Immature natural killer cell (primary cell): ENCODE measurements around the gene ITPR2. TPM values are rescaled to one million over a fixed set of nuclear protein-coding genes. Genes with fewer than 3 reads are reported as not detected.
"Not testable (repeated sequence)": the region's sequence is repeated elsewhere in the genome, so short reads cannot be mapped to it uniquely, and the experiment has no call there.

Source experiments
- DNase-seq, 3 donors: peaks; one replicate each; pipeline ENCODE4 v3.0.0; 2022; ENCODE audit warnings: mixed read lengths in 1 of 3
- H3K27ac Mint-ChIP-seq, 6 donors: one replicate each; pipeline ENCODE4 v1.8.0; 2020; ENCODE audit warnings: mixed read lengths in 6 of 6, mild to moderate bottlenecking in 5 of 6, inconsistent platforms in 4 of 6, moderate library complexity in 3 of 6
- H3K27me3 Mint-ChIP-seq, 3 donors: one replicate each; pipeline ENCODE4 v1.8.0; 2020 to 2021; ENCODE audit warnings: low read depth in 3 of 3, mild to moderate bottlenecking in 3 of 3, mixed read lengths in 3 of 3, moderate library complexity in 3 of 3, inconsistent platforms in 1 of 3
- H3K36me3 Mint-ChIP-seq, 3 donors: one replicate each; pipeline ENCODE4 v1.8.0; 2020; ENCODE audit warnings: mixed read lengths in 3 of 3, inconsistent platforms in 2 of 3, mild to moderate bottlenecking in 2 of 3
- H3K4me1 Mint-ChIP-seq, 2 donors: one replicate each; pipeline ENCODE4 v1.8.0; 2020; ENCODE audit warnings: inconsistent platforms in 2 of 2, mild to moderate bottlenecking in 2 of 2, mixed read lengths in 2 of 2, moderate library complexity in 1 of 2
- H3K4me3 Mint-ChIP-seq, 5 donors: one replicate each; pipeline ENCODE4 v1.8.0; 2020; ENCODE audit warnings: mild to moderate bottlenecking in 5 of 5, mixed read lengths in 5 of 5, inconsistent platforms in 3 of 5, moderate library complexity in 3 of 5
- H3K9me3 Mint-ChIP-seq, 6 donors: one replicate each; pipeline ENCODE4 v1.8.0; 2020; ENCODE audit warnings: mild to moderate bottlenecking in 6 of 6, mixed read lengths in 6 of 6, inconsistent platforms in 4 of 6, moderate library complexity in 3 of 6
- polyA plus RNA-seq, 3 donors: library from polyadenylated mRNA; unstranded; fragments of 300-500 nt; fragmentation: Illumina TruSeq; gene quantifications; one replicate each; pipeline ENCODE4 v1.2.3, GENCODE V29; 2021

Gene ITPR2
- polyA plus RNA-seq, 3 donors from 2014 or later, result 7.2 to 23.4 (median 7.4) TPM

GRCh38 chr12:26339976-26340375, 493.0 kb downstream of the ITPR2 start:
- no peaks in the 10 kb centered on the region for H3K9me3 Mint-ChIP-seq
- DNase-seq, result no peak
- H3K36me3 Mint-ChIP-seq, result peaks cover 42 to 60% (median 43%) of the 10 kb centered on the region in 3 donors
- H3K4me1 Mint-ChIP-seq, result peaks cover 2 to 13% of the 10 kb centered on the region in 2 donors
- no peak overlapping the region for H3K4me3 Mint-ChIP-seq
- peaks cover 0 to 2% (median 0%) of the 10 kb centered on the region in 3 donors for H3K27me3 Mint-ChIP-seq
- H3K27ac Mint-ChIP-seq, result no peak overlapping the region

DNA sequence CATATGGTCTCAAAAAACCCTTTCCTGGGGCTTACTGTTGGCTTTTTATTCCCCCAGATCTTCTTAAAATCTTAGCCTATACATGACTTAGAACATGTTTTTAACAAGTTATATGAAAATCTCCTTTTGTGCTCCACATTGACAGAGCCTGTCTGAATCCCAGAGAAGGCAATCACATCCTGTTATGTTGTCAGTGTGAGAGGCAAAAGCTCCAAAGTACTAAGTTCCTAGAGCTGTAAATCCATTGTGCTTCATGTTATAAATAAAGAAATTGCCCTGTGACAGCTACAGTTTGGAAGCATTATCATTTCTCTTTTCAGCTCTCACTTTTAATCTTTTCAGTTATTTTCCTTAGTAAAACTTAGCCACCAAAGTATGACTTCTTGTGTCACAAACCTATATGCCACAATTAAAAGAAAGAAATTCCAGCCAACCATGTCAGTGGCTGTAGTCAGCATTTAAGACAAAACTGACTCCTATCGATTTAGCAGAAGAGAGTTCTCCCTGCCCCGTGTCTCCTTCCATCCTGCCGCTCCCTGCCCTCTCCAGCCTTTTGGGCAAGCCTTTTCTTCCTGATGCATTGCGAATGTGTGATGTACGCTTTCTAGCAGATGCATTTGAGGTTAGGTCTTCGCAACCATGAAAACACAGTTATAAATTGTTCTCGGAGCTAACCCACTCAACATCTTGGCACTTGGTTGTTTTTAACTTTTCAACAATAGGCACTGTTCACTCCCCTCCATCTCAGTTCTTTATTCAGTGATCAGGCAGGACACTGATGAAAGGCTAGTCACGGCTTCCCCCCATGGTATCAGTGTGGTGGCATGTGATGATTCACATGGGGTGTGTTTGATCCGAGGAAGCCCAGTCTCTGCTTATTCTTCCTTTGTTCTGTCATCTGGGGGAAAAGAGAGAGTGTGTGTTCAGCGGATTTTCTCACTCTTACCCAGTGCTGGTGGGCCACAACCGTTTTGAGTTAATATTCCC, 494.1 kb downstream of the ITPR2 start:
- Mint-ChIP-seq H3K27me3 (peaks cover 0 to 2% (median 0%) of the 10 kb centered on the region in 3 donors), H3K4me1 (peaks cover 2 to 13% of the 10 kb centered on the region in 2 donors), H3K9me3 (peaks cover 0 to 2% (median 0%) of the 10 kb centered on the region in 6 donors), H3K36me3 (peaks cover 43 to 66% (median 52%) of the 10 kb centered on the region in 3 donors), H3K4me3 (no peak overlapping the region), H3K27ac (no peak overlapping the region)
- no peak for DNase-seq

DNA sequence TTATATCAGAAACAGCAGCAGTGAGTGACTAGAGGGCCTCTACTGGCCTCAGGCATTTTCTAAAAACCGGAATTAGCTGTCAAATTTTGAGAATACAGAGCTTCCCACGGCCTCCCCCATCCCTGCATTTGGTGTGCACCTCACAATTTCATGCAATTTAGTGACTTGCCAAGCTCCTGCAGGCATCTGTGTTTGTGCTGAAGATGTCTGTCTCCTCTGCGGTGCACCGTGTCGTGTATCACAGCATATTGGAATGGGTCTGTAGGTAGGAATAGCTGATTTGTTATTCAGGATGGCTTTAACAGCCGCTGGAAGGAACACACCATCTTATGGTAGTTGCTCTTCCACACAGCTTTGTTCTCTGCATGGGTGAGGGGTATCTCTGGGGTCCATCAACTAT, 497.3 kb downstream of the ITPR2 start:
- peaks cover 41 to 59% (median 51%) of the 10 kb centered on the region in 3 donors for H3K36me3 Mint-ChIP-seq
- H3K27ac Mint-ChIP-seq, result no peak overlapping the region
- peaks cover 0 to under 1% (median 0%) of the 10 kb centered on the region in 3 donors for H3K27me3 Mint-ChIP-seq
- peaks cover 2 to 13% (median 4%) of the 10 kb centered on the region in 6 donors for H3K9me3 Mint-ChIP-seq
- H3K4me1 Mint-ChIP-seq, result peaks cover 0 to 5% of the 10 kb centered on the region in 2 donors
- no peak for DNase-seq
- H3K4me3 Mint-ChIP-seq, result no peak overlapping the region

DNA sequence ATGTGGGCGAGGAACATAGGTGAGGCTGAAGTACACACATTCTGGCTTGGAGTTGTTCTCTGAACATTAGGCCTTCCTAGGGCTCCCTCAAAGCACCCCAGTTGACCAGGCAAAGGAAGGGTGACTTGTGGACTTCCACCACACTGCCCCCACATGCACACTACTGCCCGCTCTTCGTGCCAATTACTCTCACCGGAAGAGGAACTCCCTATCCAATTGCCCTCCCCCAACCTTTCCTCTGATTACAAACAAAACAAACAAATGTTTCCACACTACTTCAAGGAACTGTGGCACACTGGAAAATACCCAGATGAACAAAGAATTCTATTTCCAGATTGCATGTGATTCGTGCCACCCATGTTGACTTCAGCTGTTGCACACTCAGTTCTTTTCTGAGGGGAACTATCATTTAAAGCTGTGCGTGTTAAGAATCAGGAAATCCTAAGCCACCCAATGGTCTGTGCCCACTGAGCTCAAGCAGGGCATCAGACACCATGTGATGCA, 498.3 kb downstream of the ITPR2 start:
- H3K4me1 Mint-ChIP-seq, result no peaks in the 10 kb centered on the region
- peaks cover 0 to 2% (median 0%) of the 10 kb centered on the region in 3 donors for H3K27me3 Mint-ChIP-seq
- H3K9me3 Mint-ChIP-seq, result peaks cover 2 to 13% (median 4%) of the 10 kb centered on the region in 6 donors
- H3K4me3 Mint-ChIP-seq, result no peak overlapping the region
- no peak for DNase-seq
- peaks cover 36 to 50% (median 45%) of the 10 kb centered on the region in 3 donors for H3K36me3 Mint-ChIP-seq
- no peak overlapping the region for H3K27ac Mint-ChIP-seq

- H3K4me3 Mint-ChIP-seq, result no peak overlapping the region
- H3K27me3 Mint-ChIP-seq, result peaks cover 2 to 4% (median 4%) of the 10 kb centered on the region in 3 donors
- H3K9me3 Mint-ChIP-seq, result peaks cover 2 to 13% (median 6%) of the 10 kb centered on the region in 6 donors
- no peak overlapping the region for H3K27ac Mint-ChIP-seq
- no peaks in the 10 kb centered on the region for H3K4me1 Mint-ChIP-seq
- peaks cover 13 to 23% (median 22%) of the 10 kb centered on the region in 3 donors for H3K36me3 Mint-ChIP-seq
- no peak for DNase-seq
Measured at GRCh38 chr12:26331960-26332359, 501.0 kb downstream of the ITPR2 start.

DNA sequence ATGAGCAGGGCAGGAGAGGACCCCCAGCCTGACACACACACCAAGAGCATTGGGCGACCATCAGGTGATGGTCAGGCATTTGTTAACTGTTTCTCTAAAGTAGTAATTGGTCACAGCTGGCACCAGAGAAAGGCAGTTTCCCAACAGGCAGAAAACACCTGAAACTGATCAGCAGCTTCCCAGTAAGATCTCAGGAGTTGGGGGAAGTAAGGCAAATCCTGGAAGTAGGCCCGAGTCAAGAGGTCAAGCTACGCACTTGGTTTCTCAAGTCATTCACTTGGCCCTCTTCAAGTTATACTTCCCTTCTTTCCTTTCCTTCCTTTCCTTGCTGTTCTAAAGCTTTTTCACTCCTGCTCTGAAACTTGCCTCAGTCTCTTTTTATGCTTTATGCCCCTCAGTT, 501.9 kb downstream of the ITPR2 start:
- peaks cover 2 to 13% (median 6%) of the 10 kb centered on the region in 6 donors for H3K9me3 Mint-ChIP-seq
- no peak overlapping the region for H3K4me3 Mint-ChIP-seq
- H3K4me1 Mint-ChIP-seq, result no peaks in the 10 kb centered on the region
- no peak overlapping the region for H3K27ac Mint-ChIP-seq
- no peak for DNase-seq
- peaks cover 13 to 18% (median 17%) of the 10 kb centered on the region in 3 donors for H3K36me3 Mint-ChIP-seq
- H3K27me3 Mint-ChIP-seq, result peaks cover 2 to 6% (median 4%) of the 10 kb centered on the region in 3 donors

GRCh38 chr12:26327975-26328644, 504.9 kb downstream of the ITPR2 start:
- no peak overlapping the region for H3K27ac Mint-ChIP-seq
- no peaks in the 10 kb centered on the region for H3K4me1 Mint-ChIP-seq
- no peak overlapping the region for H3K4me3 Mint-ChIP-seq
- peaks cover 0 to 4% (median 0%) of the 10 kb centered on the region in 3 donors for H3K36me3 Mint-ChIP-seq
- peaks cover 2 to 6% (median 4%) of the 10 kb centered on the region in 3 donors for H3K27me3 Mint-ChIP-seq
- DNase-seq, result no peak
- H3K9me3 Mint-ChIP-seq, result peaks cover 0 to 10% (median 5%) of the 10 kb centered on the region in 6 donors

- DNase-seq, result no peak
- Mint-ChIP-seq H3K27ac (no peak overlapping the region), H3K4me1 (no peaks in the 10 kb centered on the region), H3K4me3 (no peak overlapping the region), H3K27me3 (peaks cover 0 to 10% (median 8%) of the 10 kb centered on the region in 3 donors), H3K36me3 (peaks cover 3 to 4% (median 4%) of the 10 kb centered on the region in 3 donors), H3K9me3 (peaks cover 0 to 4% (median 0%) of the 10 kb centered on the region in 6 donors)
Measured at GRCh38 chr12:26323673-26324072, 509.3 kb downstream of the ITPR2 start.

GRCh38 chr12:26319511-26319910, 513.5 kb downstream of the ITPR2 start:
- H3K36me3 Mint-ChIP-seq, result peaks cover 3 to 9% (median 7%) of the 10 kb centered on the region in 3 donors
- DNase-seq, result no peak
- H3K27ac Mint-ChIP-seq, result no peak overlapping the region
- H3K4me3 Mint-ChIP-seq, result no peak overlapping the region
- no peaks in the 10 kb centered on the region for H3K4me1 Mint-ChIP-seq
- peaks cover 2 to 11% (median 7%) of the 10 kb centered on the region in 6 donors for H3K9me3 Mint-ChIP-seq
- H3K27me3 Mint-ChIP-seq, result peaks cover 0 to 5% (median 4%) of the 10 kb centered on the region in 3 donors

DNA sequence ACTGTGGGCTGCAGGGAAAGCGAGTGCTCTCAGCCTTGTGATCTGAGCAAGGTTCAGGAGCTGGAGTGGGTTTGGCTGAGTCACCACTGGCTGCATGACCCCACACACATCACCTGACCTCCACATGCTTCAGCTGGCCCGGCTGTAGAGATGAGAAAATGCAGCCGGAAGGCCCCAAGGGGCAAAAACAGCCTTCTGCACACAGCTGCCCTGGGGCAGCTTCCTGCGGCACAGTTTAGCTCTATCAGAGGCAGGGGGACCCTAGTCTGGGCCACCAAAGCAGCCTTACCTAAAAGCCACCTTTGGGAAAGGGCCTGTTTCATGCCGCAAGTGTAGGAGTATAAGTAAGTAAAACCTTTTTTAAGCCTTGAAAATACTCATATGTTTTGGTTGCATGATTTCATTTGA, 514.3 kb downstream of the ITPR2 start:
- Mint-ChIP-seq H3K27me3 (peaks cover 2 to 5% (median 4%) of the 10 kb centered on the region in 3 donors), H3K27ac (no peak overlapping the region), H3K4me3 (no peak overlapping the region), H3K4me1 (no peaks in the 10 kb centered on the region), H3K9me3 (peaks cover 4 to 15% (median 11%) of the 10 kb centered on the region in 6 donors), H3K36me3 (peaks cover 3 to 9% (median 7%) of the 10 kb centered on the region in 3 donors)
- DNase-seq, result no peak

DNA sequence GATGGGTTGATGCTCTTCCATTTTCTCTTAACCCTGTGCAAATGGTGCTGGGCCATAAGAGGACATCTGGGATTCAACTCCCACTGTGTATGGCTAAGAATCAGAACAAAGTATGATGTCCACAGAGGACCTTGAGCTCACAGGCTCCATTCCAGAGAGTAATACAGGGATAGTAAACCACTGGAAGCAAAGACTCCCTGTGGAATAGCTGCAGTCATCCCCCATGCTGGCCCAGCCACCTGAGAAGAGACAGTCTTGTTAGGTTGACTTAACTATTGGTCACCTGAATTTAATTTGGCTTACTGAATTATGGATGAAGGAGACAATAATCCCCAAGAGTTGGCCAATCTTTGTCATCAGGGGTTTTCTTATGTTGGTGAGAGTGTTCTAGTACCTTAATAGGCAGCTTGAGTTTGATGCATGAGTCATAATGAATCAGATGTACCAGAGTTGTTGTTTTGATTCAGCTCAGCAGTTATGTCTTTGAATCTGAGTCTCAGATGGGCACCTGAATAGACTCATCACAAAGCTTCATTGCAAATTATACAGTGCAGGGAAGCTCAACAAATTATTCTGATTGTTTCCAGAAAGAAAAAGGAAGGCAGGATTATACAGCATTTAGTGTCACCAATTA, 514.9 kb downstream of the ITPR2 start:
- Mint-ChIP-seq H3K27me3 (peaks cover 2 to 7% (median 4%) of the 10 kb centered on the region in 3 donors), H3K4me1 (no peaks in the 10 kb centered on the region), H3K36me3 (peaks cover 3 to 9% (median 7%) of the 10 kb centered on the region in 3 donors), H3K4me3 (no peak overlapping the region), H3K9me3 (peaks cover 6 to 21% (median 15%) of the 10 kb centered on the region in 6 donors), H3K27ac (no peak overlapping the region)
- DNase-seq, result no peak

DNA sequence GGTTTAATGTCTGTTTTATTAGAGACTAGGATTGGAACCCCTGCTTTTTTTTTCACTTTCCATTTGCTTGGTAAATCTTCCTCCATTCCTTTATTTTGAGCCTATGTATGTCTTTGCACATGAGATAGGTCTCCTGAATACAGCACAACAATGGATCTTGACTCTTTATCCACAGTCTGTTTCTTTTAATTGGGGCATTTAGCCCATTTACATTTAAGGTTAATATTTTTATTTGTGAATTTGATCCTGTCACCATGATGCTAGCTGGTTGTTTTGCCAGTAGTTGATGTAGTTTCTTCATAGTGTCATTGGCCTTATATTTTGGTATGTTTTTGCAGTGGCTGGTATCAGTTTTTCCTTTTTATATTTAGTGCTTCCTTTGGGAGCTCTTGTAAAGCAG, 518.9 kb downstream of the ITPR2 start:
- DNase-seq, H3K4me3 Mint-ChIP-seq, H3K4me1 Mint-ChIP-seq, H3K27me3 Mint-ChIP-seq, H3K27ac Mint-ChIP-seq, H3K36me3 Mint-ChIP-seq: not testable (repeated sequence)
- H3K9me3 Mint-ChIP-seq, result peaks cover 11 to 27% (median 18%) of the 10 kb centered on the region in 6 donors

DNA sequence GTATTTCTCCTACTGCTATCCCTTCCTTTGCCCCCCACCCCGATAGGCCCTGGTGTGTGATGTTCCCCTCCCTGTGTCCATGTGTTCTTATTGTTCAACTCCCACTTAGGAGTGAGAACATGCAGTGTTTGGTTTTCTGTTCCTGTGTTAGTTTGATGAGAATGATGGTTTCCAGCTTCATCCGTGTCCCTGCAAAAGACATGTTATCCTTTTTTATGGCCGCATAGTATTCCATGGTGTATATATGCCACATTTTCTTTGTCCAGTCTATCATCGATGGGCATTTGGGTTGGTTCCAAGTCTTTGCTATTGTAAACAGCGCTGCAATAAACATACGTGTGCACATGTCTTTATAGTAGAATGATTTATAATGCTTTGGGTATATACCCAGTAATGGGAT, 522.5 kb downstream of the ITPR2 start:
- peaks cover 9 to 30% (median 16%) of the 10 kb centered on the region in 6 donors for H3K9me3 Mint-ChIP-seq
- not testable (repeated sequence) for H3K27ac Mint-ChIP-seq, H3K4me3 Mint-ChIP-seq, H3K36me3 Mint-ChIP-seq, DNase-seq, H3K4me1 Mint-ChIP-seq, H3K27me3 Mint-ChIP-seq
